Stimulated activated CD4-positive, alpha-beta T cell treated with anti-CD3 and anti-CD28 coated beads, Interleukin-4, amount 100 ng/mL, for 4 hours (primary cell): Measurements from ENCODE around the gene NDUFAF8.

Experiments
- DNase-seq, 2 experiments: peaks; one replicate each; pipeline ENCODE4 v3.0.0-alpha.2; 2020

Gene NDUFAF8

DNA sequence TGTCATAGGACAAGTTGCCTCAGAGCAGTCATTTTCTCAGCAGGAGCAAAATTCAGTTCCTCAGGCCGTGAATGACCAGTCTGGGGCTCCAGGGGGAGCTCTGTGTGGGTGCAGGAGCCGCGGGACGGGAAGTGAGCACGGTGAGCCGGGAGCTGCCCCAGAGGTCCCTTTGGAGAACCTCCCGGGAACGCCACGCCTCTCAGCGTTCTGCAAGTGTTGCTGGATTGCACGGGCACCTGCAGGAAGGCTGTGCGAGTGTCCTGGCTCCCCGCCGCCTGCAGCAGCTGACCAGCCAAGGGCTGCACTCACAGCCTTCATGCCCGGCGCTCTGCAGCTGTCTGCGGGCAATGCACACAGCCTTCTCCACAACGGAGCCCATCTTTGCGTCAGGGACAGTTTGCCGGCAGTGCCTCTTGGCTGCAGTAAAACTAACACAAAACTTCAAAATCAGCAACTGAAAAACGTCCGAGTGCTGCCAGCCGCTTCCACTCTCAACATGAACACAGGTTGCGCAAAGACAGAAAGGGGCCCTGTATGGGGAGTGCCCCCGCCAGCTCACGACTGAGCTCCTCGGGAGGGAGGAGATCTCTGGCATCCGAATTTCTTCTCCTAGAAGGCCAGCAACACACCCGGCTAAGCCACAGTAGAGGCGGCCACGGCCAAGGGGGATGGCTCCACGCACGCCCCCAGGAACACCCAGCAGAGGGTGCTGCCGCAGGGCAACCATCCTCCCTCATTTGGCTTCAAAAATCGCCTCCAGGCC lies 16.0 kb downstream of the NDUFAF8 start:
- DNase-seq: no peak

DNA sequence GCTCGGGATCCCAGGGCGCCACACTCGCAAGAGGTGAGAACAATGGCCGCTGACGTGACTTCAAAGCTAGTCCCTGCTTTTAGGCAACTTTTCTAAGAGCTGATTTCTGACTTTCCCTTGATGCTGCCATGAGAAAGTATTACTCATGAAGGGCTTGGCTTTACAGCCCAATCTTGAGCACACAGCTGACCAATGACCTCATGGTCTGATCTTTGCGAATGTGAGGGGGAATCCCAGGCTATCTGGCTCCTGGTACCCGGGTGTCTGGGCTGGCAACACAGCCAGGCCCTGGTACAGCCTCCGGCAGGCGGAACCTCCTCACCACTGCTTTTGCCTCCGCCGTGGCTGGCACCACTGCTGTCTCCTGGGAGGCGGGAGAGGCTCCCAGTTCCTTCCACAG lies 17.5 kb downstream of the NDUFAF8 start:
- no peak for DNase-seq

- no peak for DNase-seq
These were observed 18.4 kb downstream of the NDUFAF8 start for GRCh38 chr17:81257533-81257932.

DNA sequence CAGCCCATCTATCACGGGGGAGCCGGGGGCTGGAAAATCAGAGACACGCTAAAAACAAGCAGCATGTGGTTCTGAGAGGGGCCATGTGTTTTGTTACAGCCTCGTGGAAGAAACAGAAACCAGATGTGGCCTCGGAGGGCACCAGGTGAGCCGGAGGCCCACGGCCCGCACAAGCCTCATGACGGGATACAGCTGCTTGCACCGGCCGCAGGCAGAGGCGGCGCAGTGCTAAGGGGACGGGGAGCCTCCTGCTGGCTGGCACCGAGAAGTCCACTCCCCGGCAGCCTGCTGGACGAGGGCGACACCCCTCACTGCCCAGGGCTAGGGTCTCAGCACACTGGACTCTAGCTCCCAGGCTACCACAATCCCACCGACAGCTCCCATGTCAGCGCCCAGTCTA lies 19.2 kb downstream of the NDUFAF8 start:
- no peak for DNase-seq

DNA sequence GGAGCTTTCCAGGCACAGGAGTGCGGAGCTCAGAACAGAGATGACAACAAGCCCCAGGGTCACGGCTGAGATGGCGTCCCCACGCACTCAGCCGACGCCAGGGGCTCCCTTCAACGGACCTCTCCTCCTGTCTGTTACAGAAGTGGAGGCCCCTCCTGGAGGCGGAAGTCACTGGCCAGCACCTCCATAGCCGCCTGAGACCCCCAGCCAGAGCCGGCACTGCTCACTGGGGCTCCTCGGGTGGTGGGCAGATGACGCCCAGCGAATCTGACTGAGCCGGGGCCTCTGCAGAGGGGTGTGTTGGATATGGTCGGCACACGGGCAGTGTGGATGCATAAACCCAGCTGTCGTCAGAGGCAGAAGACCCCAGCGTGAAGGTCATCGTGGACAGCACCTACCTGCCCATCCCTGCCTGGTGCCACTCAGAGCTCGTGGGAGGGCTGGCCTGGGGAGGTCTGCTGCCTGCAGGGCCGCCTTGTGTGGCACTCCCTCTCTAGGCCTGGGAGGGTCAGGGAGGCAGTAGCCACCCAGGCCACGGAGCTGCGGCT lies 20.0 kb downstream of the NDUFAF8 start:
- DNase-seq: no peak

- no peak for DNase-seq
These were observed 21.1 kb downstream of the NDUFAF8 start for GRCh38 chr17:81260171-81260570.

GRCh38 chr17:81260641-81261040 lies 21.5 kb downstream of the NDUFAF8 start:
- no peak for DNase-seq

GRCh38 chr17:81261096-81261495 lies 22.0 kb downstream of the NDUFAF8 start:
- DNase-seq: no peak

DNA sequence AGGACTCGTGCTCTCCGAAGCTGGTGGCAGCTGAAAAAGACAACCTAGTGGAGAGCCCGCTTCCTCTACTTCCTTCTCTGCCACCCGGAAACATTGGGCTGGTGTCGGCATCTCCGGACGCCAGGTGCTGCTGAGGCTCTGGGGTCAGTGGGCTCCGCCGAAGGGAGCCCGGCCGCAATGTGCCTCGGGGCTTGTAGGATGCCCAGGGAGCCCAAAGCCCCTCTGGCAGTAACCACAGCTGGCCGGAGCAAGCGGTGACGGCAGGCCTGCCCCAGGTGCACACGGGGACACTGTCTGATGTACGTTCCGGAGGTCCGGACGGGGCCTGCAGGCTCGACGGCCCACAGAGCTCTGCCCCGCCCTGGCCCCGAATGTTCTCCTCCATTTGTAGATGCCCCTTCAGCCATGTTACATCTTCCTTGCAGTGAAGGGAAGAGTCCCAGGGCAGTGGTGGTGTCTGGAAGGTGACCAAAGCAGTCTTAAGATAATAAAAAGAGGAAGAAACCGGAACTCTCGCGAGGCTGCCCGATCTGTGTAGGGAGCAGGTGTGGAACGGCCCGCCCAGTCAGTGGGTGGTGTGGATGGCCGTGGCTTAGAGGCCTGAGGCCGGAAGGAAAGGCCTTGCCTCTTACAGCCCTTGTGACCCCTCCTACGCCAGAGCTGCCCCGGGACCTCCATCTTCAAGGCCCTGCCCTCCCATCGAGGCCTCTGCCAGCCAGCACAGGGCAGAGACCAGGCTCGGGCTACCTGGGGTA lies 22.6 kb downstream of the NDUFAF8 start:
- no peak for DNase-seq

DNA sequence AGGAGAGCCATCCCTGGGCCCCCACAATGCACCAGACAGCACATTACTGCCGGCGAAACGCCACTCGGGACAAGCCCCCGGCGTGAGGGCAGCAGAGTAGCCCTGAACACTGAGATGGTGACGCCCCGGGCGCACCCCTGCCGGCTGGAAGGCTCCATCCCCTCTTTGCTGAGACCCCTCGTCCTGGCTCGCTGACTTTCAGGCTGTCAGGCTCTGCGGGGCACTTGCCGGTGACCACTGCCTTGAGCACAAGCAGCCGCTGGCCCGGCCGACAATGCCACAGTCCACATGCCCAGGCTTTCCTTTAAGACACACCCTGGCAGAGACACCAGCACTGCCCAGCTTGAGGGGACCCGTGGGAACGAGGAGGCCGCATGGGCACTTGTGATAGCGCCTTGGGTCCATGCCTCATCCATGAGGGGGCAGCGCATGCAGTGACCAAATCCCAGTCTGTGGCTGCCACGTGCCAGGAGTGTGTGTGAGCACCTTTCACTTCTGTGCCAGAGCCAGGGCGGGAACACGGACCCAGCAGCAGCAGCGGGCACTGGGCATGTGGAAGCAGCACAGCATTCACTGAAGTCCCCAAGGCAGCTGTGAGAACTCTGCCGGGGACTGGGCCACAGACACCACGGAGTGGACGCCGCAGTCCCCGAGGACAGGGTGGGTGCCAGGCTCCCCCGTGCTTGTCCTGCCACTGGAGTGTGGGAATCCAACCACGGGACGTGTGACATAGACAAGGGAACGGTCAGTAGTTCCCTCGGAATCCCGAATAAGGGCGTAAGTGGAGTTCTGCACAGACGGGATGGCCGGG lies 24.5 kb downstream of the NDUFAF8 start:
- no peak for DNase-seq

GRCh38 chr17:81264640-81265039 lies 25.5 kb downstream of the NDUFAF8 start:
- no peak for DNase-seq

- no peak for DNase-seq
These were observed 26.5 kb downstream of the NDUFAF8 start for GRCh38 chr17:81265576-81265975.

- no peak for DNase-seq
These were observed 28.4 kb downstream of the NDUFAF8 start for GRCh38 chr17:81267390-81268067.

DNA sequence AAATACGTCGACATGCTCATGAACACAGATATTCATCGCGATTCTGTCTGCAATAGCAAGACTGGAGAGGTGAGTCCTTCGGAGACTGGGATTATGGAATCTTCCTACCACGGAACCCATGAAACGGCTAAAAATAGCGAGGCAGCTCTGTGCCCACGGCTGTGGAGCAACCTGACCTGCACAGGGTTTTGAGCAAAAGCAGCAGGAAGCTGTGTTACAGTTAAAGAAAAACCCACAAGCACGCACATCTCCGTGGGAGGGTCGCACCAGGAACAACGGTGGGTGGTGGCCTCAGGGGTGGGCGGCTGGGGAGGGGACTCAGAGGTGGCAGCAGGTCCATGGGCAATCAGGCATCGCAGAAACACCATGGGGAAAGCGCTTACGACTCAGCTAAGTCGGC lies 31.2 kb downstream of the NDUFAF8 start:
- DNase-seq: no peak

- no peak for DNase-seq
These were observed 32.1 kb downstream of the NDUFAF8 start for GRCh38 chr17:81271226-81271625.

DNA sequence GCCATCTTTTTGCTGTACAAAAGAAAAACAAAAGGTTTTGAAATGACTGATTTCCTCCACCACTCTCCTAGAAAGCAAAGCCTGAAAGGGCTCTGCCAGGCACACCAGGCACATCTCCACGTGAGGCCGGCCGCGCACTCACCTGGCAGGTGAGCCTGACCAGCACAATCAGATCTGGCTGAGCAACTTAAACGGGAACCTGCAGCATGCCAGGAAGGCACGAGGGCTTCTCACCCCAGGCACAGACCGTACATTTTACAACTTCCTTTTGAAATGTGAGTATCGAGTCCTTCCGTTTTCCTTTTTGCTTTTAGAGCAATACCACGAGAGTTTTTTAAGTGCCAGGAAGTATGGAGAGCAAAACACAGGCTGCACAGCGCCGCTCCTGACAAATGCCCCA lies 33.5 kb downstream of the NDUFAF8 start:
- no peak for DNase-seq

DNA sequence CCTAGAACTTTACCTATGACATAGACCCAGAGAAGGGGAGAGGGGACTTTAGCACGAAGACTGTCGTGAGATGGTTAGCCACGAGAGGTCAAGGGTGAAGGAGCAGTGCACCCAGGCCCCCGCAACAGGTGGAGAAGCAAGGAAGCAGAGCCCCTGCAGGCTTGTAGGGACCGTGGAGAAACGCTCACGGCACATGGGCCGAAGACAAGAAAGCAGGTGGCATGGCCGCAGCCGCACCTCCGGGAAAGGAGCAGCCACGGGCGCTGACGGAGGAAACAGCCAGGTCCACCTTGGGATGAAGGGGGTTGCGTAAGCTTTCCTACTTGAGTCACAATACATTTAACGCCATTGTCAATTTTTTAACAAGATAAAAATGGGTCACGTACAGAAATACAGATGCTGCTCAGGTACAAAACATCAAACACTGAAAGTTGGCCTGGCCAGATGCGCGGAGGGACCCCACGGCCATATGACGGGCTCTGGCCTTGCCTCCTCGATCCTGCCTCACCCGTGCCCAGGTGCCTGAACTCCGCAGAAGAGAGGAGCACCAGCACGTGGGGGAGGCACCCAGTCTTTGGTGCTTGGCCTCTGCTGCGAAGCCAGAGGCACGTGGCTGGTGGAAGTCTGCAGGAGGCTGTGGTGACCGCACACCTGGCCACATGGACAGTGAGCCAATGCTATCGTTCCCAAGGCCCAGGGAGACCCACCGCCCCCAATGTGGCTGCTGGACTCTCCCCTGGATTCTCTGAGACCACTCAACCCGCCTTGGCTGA lies 34.8 kb downstream of the NDUFAF8 start:
- no peak for DNase-seq

DNA sequence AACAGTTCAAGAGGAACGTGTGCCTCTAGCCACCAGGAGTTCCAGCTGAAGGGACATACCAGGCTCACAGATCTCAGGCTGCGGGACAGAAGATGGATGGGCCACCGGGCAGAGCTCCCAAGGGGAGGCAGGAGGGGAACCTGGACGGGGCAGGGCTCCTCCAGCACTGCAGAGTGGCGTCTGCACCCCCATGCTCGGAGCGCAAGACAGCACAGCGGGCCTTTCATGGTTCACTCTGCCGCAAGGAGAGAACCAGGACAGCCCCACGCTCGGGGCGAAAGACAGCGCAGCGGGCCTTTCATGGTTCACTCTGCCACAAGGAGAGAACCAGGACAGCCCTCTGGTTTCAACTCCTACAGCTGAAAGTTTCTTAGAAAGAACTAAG lies 35.3 kb downstream of the NDUFAF8 start:
- DNase-seq: no peak

- DNase-seq: no peak
These were observed 37.7 kb downstream of the NDUFAF8 start for GRCh38 chr17:81276781-81277180.

- no peak for DNase-seq
These were observed 38.3 kb downstream of the NDUFAF8 start for GRCh38 chr17:81277421-81277820.

DNA sequence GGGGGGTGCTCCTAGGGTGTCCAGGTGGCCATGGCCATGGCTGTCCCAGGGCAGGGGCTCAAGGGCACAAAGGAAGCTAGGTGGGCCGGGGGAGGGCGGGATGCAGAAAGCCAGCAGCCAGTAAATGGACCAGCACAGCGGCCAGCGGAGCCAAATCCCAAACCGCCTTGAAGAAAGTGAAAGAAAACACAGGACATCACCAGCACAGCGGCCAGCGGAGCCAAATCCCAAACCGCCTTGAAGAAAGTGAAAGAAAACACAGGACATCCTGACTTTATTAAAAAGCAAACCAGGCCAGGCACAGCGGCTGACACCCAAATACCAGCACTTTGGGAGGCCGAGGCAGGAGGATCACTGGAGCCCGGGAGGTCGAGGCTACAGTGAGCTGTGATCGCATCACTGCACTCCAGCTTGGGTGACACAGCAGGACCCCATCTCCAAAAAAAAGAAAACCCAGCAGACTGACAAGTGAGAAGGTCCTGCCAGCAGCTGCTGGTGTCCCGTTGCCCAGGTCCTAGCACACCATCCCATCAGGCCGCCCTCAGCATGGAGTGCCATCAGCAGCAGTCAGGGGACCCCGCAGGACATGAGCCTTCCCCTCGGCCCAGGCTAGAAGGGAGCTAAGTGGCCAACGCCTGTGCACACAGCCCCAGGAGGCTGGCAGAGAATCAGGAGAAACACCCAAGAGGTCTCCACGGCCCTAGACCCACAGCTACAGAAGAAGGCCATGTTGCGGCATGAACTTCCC lies 39.0 kb downstream of the NDUFAF8 start:
- DNase-seq: no peak
